Neural crest cell (in vitro differentiated cells): ENCODE results near the gene NELFE. TPM values are rescaled to one million over a fixed set of nuclear protein-coding genes. Genes with fewer than 3 reads are reported as not detected.
"Not testable (repeated sequence)": the region's sequence is repeated elsewhere in the genome, so short reads cannot be mapped to it uniquely, and the experiment has no call there.

ENCODE experiments used
- DNase-seq: peaks from one replicate; pipeline ENCODE4 v3.0.0; 2021; ENCODE audit warnings: low read depth, mixed read lengths, low spot score
- H3K27ac Mint-ChIP-seq: one replicate; pipeline ENCODE4 v1.8.0; 2021; ENCODE audit warnings: mild to moderate bottlenecking, mixed read lengths; ENCODE audit not compliant: unreplicated experiment
- H3K27me3 Mint-ChIP-seq: 2 replicates; pipeline ENCODE4 v1.8.0; 2021; ENCODE audit warnings: low read depth, mild to moderate bottlenecking, mixed read lengths
- H3K36me3 Mint-ChIP-seq: 2 replicates; pipeline ENCODE4 v1.8.0; 2021; ENCODE audit warnings: low read depth, mild to moderate bottlenecking, mixed read lengths
- H3K4me1 Mint-ChIP-seq: 2 replicates; pipeline ENCODE4 v1.8.0; 2021; ENCODE audit warnings: mixed read lengths
- H3K4me3 Mint-ChIP-seq: one replicate; pipeline ENCODE4 v1.8.0; 2021; ENCODE audit warnings: mild to moderate bottlenecking, mixed read lengths
- H3K9me3 Mint-ChIP-seq: 2 replicates; pipeline ENCODE4 v1.8.0; 2021; ENCODE audit warnings: mixed read lengths
- total RNA-seq: library from RNA; stranded (reverse); gene quantifications from 2 replicates; pipeline ENCODE4 v1.2.1, GENCODE V29; 2021
- TF ChIP-seq, protein P1 (sequence below): fragments of 200-600 bp; sonication (generic); conservative IDR thresholded peaks from 2 replicates; pipeline ENCODE4 v1.5.0; 2021; ENCODE audit warnings: antibody characterized with exemption, mild to moderate bottlenecking

NELFE gene
- total RNA-seq, 1 donor from 2014 or later, result 86.1 TPM

GRCh38 chr6:31911826-31912585, 46.8 kb downstream of the NELFE start:
- no peak for DNase-seq
- Mint-ChIP-seq H3K4me3 (no peak overlapping the region), H3K27me3 (no peaks in the 10 kb centered on the region), H3K9me3 (no peaks in the 10 kb centered on the region), H3K4me1 (no peaks in the 10 kb centered on the region), H3K27ac (no peak overlapping the region), H3K36me3 (no peaks in the 10 kb centered on the region)
- TF ChIP-seq, protein P1, sequence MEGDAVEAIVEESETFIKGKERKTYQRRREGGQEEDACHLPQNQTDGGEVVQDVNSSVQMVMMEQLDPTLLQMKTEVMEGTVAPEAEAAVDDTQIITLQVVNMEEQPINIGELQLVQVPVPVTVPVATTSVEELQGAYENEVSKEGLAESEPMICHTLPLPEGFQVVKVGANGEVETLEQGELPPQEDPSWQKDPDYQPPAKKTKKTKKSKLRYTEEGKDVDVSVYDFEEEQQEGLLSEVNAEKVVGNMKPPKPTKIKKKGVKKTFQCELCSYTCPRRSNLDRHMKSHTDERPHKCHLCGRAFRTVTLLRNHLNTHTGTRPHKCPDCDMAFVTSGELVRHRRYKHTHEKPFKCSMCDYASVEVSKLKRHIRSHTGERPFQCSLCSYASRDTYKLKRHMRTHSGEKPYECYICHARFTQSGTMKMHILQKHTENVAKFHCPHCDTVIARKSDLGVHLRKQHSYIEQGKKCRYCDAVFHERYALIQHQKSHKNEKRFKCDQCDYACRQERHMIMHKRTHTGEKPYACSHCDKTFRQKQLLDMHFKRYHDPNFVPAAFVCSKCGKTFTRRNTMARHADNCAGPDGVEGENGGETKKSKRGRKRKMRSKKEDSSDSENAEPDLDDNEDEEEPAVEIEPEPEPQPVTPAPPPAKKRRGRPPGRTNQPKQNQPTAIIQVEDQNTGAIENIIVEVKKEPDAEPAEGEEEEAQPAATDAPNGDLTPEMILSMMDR, result no peak

- not testable (repeated sequence) for DNase-seq, H3K27ac Mint-ChIP-seq, H3K4me3 Mint-ChIP-seq, H3K4me1 Mint-ChIP-seq, H3K9me3 Mint-ChIP-seq, H3K36me3 Mint-ChIP-seq
- peaks cover 11% of the 10 kb centered on the region for H3K27me3 Mint-ChIP-seq
These were observed 49.5 kb downstream of the NELFE start for GRCh38 chr6:31909298-31909697.

DNA sequence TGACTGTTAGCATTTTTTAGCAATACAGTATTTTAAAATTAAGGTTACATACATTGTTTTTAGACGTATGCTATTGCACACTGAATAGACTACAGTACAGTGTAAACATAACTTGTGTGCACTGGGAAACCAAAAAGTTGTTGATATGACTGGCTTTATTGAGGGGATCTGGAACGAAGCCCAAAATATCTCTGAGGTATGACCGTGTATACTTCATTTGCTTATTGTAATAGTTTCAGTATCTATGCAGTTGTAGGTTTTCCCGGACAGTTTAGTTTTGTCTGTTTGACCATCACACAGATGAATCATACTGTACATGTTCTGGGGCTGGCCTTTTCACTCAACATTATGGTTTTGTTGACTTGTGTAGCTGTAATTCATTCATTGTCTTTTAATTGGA, 50.0 kb downstream of the NELFE start:
- H3K36me3 Mint-ChIP-seq, result no peaks in the 10 kb centered on the region
- TF ChIP-seq, protein P1, result no peak
- DNase-seq, result no peak
- H3K27ac Mint-ChIP-seq, result no peak overlapping the region
- H3K4me1 Mint-ChIP-seq, result peaks cover 6% of the 10 kb centered on the region
- H3K4me3 Mint-ChIP-seq, result peak overlapping the region; percentile 3
- H3K9me3 Mint-ChIP-seq, result no peaks in the 10 kb centered on the region
- peaks cover 11% of the 10 kb centered on the region for H3K27me3 Mint-ChIP-seq

DNA sequence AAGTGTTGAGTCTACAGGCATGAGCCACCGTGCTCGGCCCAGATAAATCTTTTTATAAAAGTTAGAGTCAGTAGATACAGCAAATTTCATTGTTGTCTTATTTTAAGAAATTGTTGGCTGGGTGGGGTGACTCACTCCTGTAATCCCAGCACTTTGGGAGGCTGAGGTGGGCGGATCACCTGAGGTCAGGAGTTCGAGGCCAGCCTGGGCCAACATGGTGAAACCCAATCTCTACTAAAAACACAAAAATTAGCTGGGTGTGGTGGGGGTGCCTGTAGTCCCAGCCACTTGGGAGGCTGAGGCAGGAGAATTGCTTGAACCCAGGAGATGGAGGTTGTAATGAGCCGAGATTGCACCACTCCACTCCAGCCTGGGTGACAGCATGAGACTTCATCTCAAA, 50.5 kb downstream of the NELFE start:
- peak overlapping the region; percentile 3 for H3K4me3 Mint-ChIP-seq
- not testable (repeated sequence) for H3K4me1 Mint-ChIP-seq, H3K9me3 Mint-ChIP-seq, H3K36me3 Mint-ChIP-seq, H3K27ac Mint-ChIP-seq, DNase-seq
- H3K27me3 Mint-ChIP-seq, result peaks cover 11% of the 10 kb centered on the region

- H3K27me3 Mint-ChIP-seq, result peaks cover 14% of the 10 kb centered on the region
- no peak for DNase-seq
- H3K4me3 Mint-ChIP-seq, result no peak overlapping the region
- no peaks in the 10 kb centered on the region for H3K36me3 Mint-ChIP-seq
- TF ChIP-seq, protein P1, result no peak
- H3K4me1 Mint-ChIP-seq, result peaks cover 15% of the 10 kb centered on the region
- no peak overlapping the region for H3K27ac Mint-ChIP-seq
- no peaks in the 10 kb centered on the region for H3K9me3 Mint-ChIP-seq
These were observed 51.5 kb downstream of the NELFE start for GRCh38 chr6:31907158-31907813.

GRCh38 chr6:31906727-31907126, 52.0 kb downstream of the NELFE start:
- not testable (repeated sequence) for H3K36me3 Mint-ChIP-seq, H3K27ac Mint-ChIP-seq, H3K9me3 Mint-ChIP-seq, H3K4me3 Mint-ChIP-seq, DNase-seq
- H3K27me3 Mint-ChIP-seq, result peaks cover 14% of the 10 kb centered on the region
- peaks cover 16% of the 10 kb centered on the region for H3K4me1 Mint-ChIP-seq

DNA sequence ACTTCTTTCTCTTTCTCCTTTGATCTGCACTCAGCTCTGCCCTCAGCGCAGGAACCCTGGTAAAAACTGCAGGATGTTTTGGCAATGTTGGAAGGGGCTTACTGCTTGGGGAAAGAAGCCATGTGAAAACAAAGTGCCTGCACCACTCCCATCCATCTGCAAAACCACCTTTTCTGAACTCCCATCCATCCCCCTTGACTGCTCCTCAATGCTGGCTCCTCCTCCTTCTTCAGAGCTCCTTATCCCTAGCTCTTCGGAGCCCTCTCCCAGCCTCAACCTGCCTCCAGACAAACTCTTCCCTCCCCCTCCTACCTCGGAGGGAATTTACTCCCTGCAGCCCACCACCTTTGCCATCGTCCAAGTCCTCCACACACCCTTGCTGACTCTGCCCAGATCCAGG, 52.6 kb downstream of the NELFE start:
- TF ChIP-seq, protein P1, result no peak
- no peaks in the 10 kb centered on the region for H3K9me3 Mint-ChIP-seq
- DNase-seq, result no peak
- H3K4me1 Mint-ChIP-seq, result peaks cover 16% of the 10 kb centered on the region
- no peak overlapping the region for H3K4me3 Mint-ChIP-seq
- H3K36me3 Mint-ChIP-seq, result no peaks in the 10 kb centered on the region
- H3K27me3 Mint-ChIP-seq, result peaks cover 14% of the 10 kb centered on the region
- H3K27ac Mint-ChIP-seq, result no peak overlapping the region
